Measurements from ENCODE around the gene CACNG3. TPM values are rescaled to one million over a fixed set of nuclear protein-coding genes. Genes with fewer than 3 reads are reported as not detected.
A peak's percentile ranks its signal among the peaks of the same experiment; 100 is the strongest.

The CACNG3 gene
- total and polyA plus RNA-seq, 8 donors = not detected

- no peak for DNase-seq
- peaks cover 0 to 40% (median 0%) of the 10 kb centered on the region in 3 donors for H3K27me3 ChIP-seq
- H3K4me3 ChIP-seq = no peak overlapping the region
- no peaks in the 10 kb centered on the region for H3K4me1 ChIP-seq
- WGBS, 5 donors = 56 to 81% (median 79%) methylated on average over 4 of the region's 4 CpGs
- H3K9me3 ChIP-seq = no peaks in the 10 kb centered on the region
- intact Hi-C loops (cut with DNase I; ENCODE audit: low total_unique reads) = no loop called here
- H3K36me3 ChIP-seq = no peaks in the 10 kb centered on the region
- TF ChIP-seq POLR2A (IDR thresholded peaks at IDR 0.05) (no peak), POLR2AphosphoS5 (IDR thresholded peaks at IDR 0.05) (no peak), EP300 (IDR thresholded peaks at IDR 0.05) (no peak), CTCF (IDR thresholded peaks at IDR 0.05) (no peak)
- no peak overlapping the region for H3K27ac ChIP-seq
These were observed 9.1 kb upstream of the CACNG3 start for GRCh38 chr16:24246911-24247607.

- intact Hi-C loops (cut with DNase I; ENCODE audit: low total_unique reads) = no loop called here
- peaks cover 0 to 56% (median 21%) of the 10 kb centered on the region in 3 donors for H3K27me3 ChIP-seq
- no peak overlapping the region for H3K27ac ChIP-seq
- TF ChIP-seq EP300 (IDR thresholded peaks at IDR 0.05) = no peak
- no peak for TF ChIP-seq POLR2AphosphoS5 (IDR thresholded peaks at IDR 0.05)
- peak in 4 of 7 experiments; percentile 22 to 48 (median 46) for TF ChIP-seq CTCF (IDR thresholded peaks at IDR 0.05)
- no peaks in the 10 kb centered on the region for H3K36me3 ChIP-seq
- peaks cover 0 to 10% (median 0%) of the 10 kb centered on the region in 4 donors for H3K4me1 ChIP-seq
- H3K9me3 ChIP-seq = no peaks in the 10 kb centered on the region
- 11 to 19% (median 16%) methylated on average over 7 of the region's 7 CpGs for WGBS, 5 donors
- peak in 1 of 2 donors; percentile 53 for DNase-seq
- no peak overlapping the region for H3K4me3 ChIP-seq
These were observed 2.9 kb upstream of the CACNG3 start for GRCh38 chr16:24253192-24253591.

DNA sequence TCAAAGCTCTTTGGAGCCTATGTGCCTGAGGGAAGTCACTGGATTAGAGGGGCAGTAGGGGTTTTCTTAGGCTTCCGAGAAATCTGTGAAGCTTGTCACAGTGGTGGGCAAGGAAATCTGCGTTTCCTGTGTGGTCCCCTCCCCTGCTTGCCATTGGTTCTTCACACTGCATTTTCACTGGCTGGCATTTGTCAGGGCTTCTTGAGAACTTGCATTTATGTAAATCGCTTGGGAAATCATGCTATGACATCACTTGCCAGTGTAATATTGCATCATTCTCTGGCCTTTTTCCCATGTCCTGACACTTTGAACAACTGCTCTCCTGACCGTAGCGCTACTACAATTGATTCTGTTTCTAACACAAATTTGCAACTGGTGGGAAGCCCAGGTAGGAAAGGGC, 1.8 kb downstream of the CACNG3 start:
- Histone ChIP-seq H3K36me3 (no peaks in the 10 kb centered on the region), H3K27ac (no peak overlapping the region), H3K9me3 (no peaks in the 10 kb centered on the region), H3K4me3 (no peak overlapping the region), H3K4me1 (peaks cover 0 to 10% (median 0%) of the 10 kb centered on the region in 4 donors), H3K27me3 (peaks cover 0 to 70% (median 21%) of the 10 kb centered on the region in 3 donors)
- DNase-seq = no peak
- WGBS, 5 donors = 43 to 50% (median 47%) methylated on average over 5 of the region's 5 CpGs
- intact Hi-C loops (cut with DNase I; ENCODE audit: low total_unique reads) = no loop called here
- TF ChIP-seq EP300 (IDR thresholded peaks at IDR 0.05) (no peak), POLR2AphosphoS5 (IDR thresholded peaks at IDR 0.05) (no peak), POLR2A (IDR thresholded peaks at IDR 0.05) (no peak)

GRCh38 chr16:24258791-24259190, 2.7 kb downstream of the CACNG3 start:
- TF ChIP-seq POLR2A (IDR thresholded peaks at IDR 0.05) = no peak
- no peak for TF ChIP-seq CTCF (IDR thresholded peaks at IDR 0.05)
- TF ChIP-seq EP300 (IDR thresholded peaks at IDR 0.05) = no peak
- TF ChIP-seq POLR2AphosphoS5 (IDR thresholded peaks at IDR 0.05) = no peak
- no peak overlapping the region for H3K4me3 ChIP-seq
- H3K27me3 ChIP-seq = peaks cover 0 to 62% (median 21%) of the 10 kb centered on the region in 3 donors
- no peaks in the 10 kb centered on the region for H3K36me3 ChIP-seq
- WGBS, 5 donors = 76 to 88% (median 85%) methylated on average over 1 of the region's 1 CpG
- H3K9me3 ChIP-seq = no peaks in the 10 kb centered on the region
- no peak for DNase-seq
- no peak overlapping the region for H3K27ac ChIP-seq
- peaks cover 0 to 6% (median 0%) of the 10 kb centered on the region in 4 donors for H3K4me1 ChIP-seq
- intact Hi-C loops (cut with DNase I; ENCODE audit: low total_unique reads) = no loop called here

DNA sequence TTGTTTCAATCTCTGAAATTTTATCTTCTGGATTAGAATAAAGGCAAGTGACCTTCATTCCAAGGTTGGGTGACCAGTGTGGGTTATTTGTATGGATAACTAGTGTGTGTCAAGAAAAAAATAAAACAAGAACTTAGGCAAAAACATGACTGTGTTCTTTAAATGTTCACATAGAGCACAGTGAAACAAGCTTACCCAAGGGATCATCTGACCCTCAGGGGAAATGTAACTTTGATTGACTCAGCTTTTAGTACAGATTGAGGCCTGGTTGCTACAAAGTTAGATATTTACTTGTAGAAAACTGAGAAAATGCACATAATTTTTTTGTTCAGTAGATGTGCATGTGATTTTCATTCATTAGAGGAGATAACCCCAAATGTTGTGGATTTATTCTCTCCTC, 6.7 kb downstream of the CACNG3 start:
- Histone ChIP-seq H3K36me3 (no peaks in the 10 kb centered on the region), H3K9me3 (no peaks in the 10 kb centered on the region), H3K27ac (no peak overlapping the region), H3K4me3 (no peak overlapping the region), H3K4me1 (no peaks in the 10 kb centered on the region), H3K27me3 (peaks cover 0 to 28% (median 0%) of the 10 kb centered on the region in 3 donors)
- DNase-seq = no peak
- intact Hi-C loops (cut with DNase I; ENCODE audit: low total_unique reads) = no loop called here
- no peak for TF ChIP-seq EP300 (IDR thresholded peaks at IDR 0.05)
- no peak for TF ChIP-seq POLR2A (IDR thresholded peaks at IDR 0.05)
- no peak for TF ChIP-seq POLR2AphosphoS5 (IDR thresholded peaks at IDR 0.05)
- TF ChIP-seq CTCF (IDR thresholded peaks at IDR 0.05) = no peak
